M059J (cell line): Measurements from ENCODE around the gene ARL1. TPM values are rescaled to one million over a fixed set of nuclear protein-coding genes. Genes with fewer than 3 reads are reported as not detected.

ENCODE experiments used
- total RNA-seq: library from RNA; depleted of rRNA; stranded (reverse); fragments of >200 nt; shearing (Covaris generic); gene quantifications from 2 replicates; pipeline ENCODE4 v1.2.3, GENCODE V29; 2014; rRNA removed

Gene ARL1
- total RNA-seq, 1 experiment from 2014 or later: 88.0 TPM

Other genes with a start within 250 kb of the ARL1 start
- 0.05 TPM in 1 of 2 replicates, not detected in the other for gene SLC5A8, start 197.5 kb downstream of the ARL1 start, total RNA-seq
- 10.5 and 13.1 TPM in 2 replicates for gene UTP20, start 127.7 kb downstream of the ARL1 start, total RNA-seq
- gene SPIC, start 67.6 kb upstream of the ARL1 start, total RNA-seq: not detected in 2 replicates
- not detected in 2 replicates for gene MYBPC1, start 187.2 kb upstream of the ARL1 start, total RNA-seq